Hypothalamus (tissue), 51 donors: ENCODE measurements around the gene MAML2.
"Not testable (repeated sequence)": the region's sequence is repeated elsewhere in the genome, so short reads cannot be mapped to it uniquely, and the experiment has no call there.

Source experiments
- DNase-seq, 51 donors: peaks; one replicate each; lab custom pipeline; 2025; lab: John Stamatoyannopoulos, UW

Gene MAML2

GRCh38 chr11:96299155-96299888 lies 43.7 kb downstream of the MAML2 start:
- DNase-seq, result peak in 1 of 51 donors; percentile 1

- no peak for DNase-seq
Measured at GRCh38 chr11:96295369-96295768, 47.6 kb downstream of the MAML2 start.

GRCh38 chr11:96294289-96294688 lies 48.7 kb downstream of the MAML2 start:
- no peak for DNase-seq

- no peak for DNase-seq
Measured at GRCh38 chr11:96293598-96294021, 49.4 kb downstream of the MAML2 start.

GRCh38 chr11:96293109-96293508 lies 49.9 kb downstream of the MAML2 start:
- DNase-seq, result no peak

GRCh38 chr11:96292291-96293010 lies 50.5 kb downstream of the MAML2 start:
- DNase-seq, result no peak

GRCh38 chr11:96290631-96291030 lies 52.4 kb downstream of the MAML2 start:
- DNase-seq, result no peak

GRCh38 chr11:96290031-96290430 lies 53.0 kb downstream of the MAML2 start:
- DNase-seq, result no peak

GRCh38 chr11:96288915-96289314 lies 54.1 kb downstream of the MAML2 start:
- DNase-seq, result no peak

- no peak for DNase-seq
Measured at GRCh38 chr11:96287822-96288439, 55.1 kb downstream of the MAML2 start.

- DNase-seq, result not testable (repeated sequence)
Measured at GRCh38 chr11:96285985-96286384, 57.0 kb downstream of the MAML2 start.

GRCh38 chr11:96284917-96285316 lies 58.1 kb downstream of the MAML2 start:
- DNase-seq, result no peak

- no peak for DNase-seq
Measured at GRCh38 chr11:96284401-96284800, 58.6 kb downstream of the MAML2 start.

GRCh38 chr11:96282625-96283220 lies 60.3 kb downstream of the MAML2 start:
- no peak for DNase-seq

GRCh38 chr11:96280444-96280843 lies 62.6 kb downstream of the MAML2 start:
- DNase-seq, result no peak

GRCh38 chr11:96279896-96280290 lies 63.1 kb downstream of the MAML2 start:
- DNase-seq, result no peak

GRCh38 chr11:96279018-96279895 lies 63.7 kb downstream of the MAML2 start:
- DNase-seq, result no peak

GRCh38 chr11:96278039-96278897 lies 64.7 kb downstream of the MAML2 start:
- DNase-seq, result no peak

- DNase-seq, result no peak
Measured at GRCh38 chr11:96277696-96278038, 65.3 kb downstream of the MAML2 start.

GRCh38 chr11:96276836-96277235 lies 66.2 kb downstream of the MAML2 start:
- no peak for DNase-seq
